ENCODE data around the gene CEP164. TPM values are rescaled to one million over a fixed set of nuclear protein-coding genes. Genes with fewer than 3 reads are reported as not detected.
"Not testable (repeated sequence)": the region's sequence is repeated elsewhere in the genome, so short reads cannot be mapped to it uniquely, and the experiment has no call there.

CEP164 gene
- total RNA-seq, 1 donor from 2014 or later = 28.6 TPM

DNA sequence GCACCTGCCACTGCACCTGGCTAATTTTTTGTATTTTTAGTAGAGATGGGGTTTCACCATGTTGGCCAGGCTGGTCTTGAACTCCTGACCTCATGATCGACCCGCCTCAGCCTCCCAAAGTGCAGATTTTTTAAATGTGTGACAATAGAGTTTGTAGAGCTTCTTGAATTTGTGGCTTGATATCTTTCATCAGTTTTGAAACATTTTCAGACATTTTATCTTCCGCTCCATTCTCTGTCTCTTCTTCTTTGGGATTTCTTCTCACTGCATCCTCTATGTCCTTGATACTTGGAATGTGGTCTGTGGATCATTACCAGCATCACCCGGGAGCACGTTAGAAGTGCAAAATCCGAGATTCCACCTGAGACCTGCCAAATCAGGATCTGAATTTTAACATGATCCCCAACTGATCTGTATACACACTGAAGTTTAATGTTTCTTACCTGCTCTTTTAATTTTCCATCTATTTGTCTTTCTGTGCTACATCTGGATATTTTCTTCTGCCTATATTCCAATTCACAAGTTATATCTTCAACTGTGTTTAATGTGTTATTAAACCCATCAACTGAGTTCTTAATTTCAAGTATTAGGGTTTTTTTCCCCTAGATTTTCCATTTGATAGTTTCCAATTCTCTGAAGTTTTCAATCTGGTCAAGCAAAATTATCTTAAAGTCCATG is 126.4 kb downstream of the CEP164 start:
- no peaks in the 10 kb centered on the region for H3K9me3 Mint-ChIP-seq (ENCODE audit: unreplicated experiment)

DNA sequence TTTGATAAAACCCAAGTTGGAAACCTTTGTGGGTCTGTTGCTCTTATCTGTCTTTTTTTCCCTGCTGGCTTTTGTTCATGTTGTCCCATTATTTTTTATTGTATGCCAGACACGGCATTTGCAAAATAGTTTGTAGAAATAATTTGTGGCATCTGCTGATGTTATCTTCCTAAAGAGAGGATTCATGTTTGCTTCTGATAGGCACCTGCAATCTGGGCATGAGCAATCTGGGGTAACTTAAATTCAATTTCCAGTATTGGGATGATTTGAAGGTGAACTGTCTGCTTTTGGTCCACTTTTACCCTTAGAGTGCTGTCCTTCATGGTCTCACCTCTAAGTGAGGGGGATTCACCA is 126.9 kb downstream of the CEP164 start:
- H3K9me3 Mint-ChIP-seq (ENCODE audit: unreplicated experiment) = no peaks in the 10 kb centered on the region
- H3K27me3 Mint-ChIP-seq (ENCODE audit: unreplicated experiment) = peaks cover 3% of the 10 kb centered on the region
- H3K36me3 Mint-ChIP-seq (ENCODE audit: low read depth, unreplicated experiment) = no peaks in the 10 kb centered on the region
- DNase-seq (ENCODE audit: low spot score) = no peak
- no peak for TF ChIP-seq CTCF (IDR thresholded peaks at IDR 0.05; ENCODE audit: unreplicated experiment)
- no peaks in the 10 kb centered on the region for H3K4me1 Mint-ChIP-seq (ENCODE audit: unreplicated experiment)
- no peak overlapping the region for H3K4me3 Mint-ChIP-seq (ENCODE audit: unreplicated experiment)
- no peak overlapping the region for H3K27ac Mint-ChIP-seq (ENCODE audit: unreplicated experiment)

More for the DNA sequence above, 126.4 kb downstream of the CEP164 start:
- Mint-ChIP-seq H3K27me3 (ENCODE audit: unreplicated experiment) (peaks cover 3% of the 10 kb centered on the region), H3K36me3 (ENCODE audit: low read depth, unreplicated experiment) (no peaks in the 10 kb centered on the region), H3K4me3 (ENCODE audit: unreplicated experiment) (no peak overlapping the region), H3K27ac (ENCODE audit: unreplicated experiment) (no peak overlapping the region), H3K4me1 (ENCODE audit: unreplicated experiment) (no peaks in the 10 kb centered on the region)
- TF ChIP-seq CTCF (IDR thresholded peaks at IDR 0.05; ENCODE audit: unreplicated experiment) = no peak
- no peak for DNase-seq (ENCODE audit: low spot score)

- H3K4me1 Mint-ChIP-seq (ENCODE audit: unreplicated experiment) = no peaks in the 10 kb centered on the region
- peaks cover 9% of the 10 kb centered on the region for H3K27me3 Mint-ChIP-seq (ENCODE audit: unreplicated experiment)
- H3K9me3 Mint-ChIP-seq (ENCODE audit: unreplicated experiment) = no peaks in the 10 kb centered on the region
- no peak overlapping the region for H3K4me3 Mint-ChIP-seq (ENCODE audit: unreplicated experiment)
- no peak overlapping the region for H3K27ac Mint-ChIP-seq (ENCODE audit: unreplicated experiment)
- H3K36me3 Mint-ChIP-seq (ENCODE audit: low read depth, unreplicated experiment) = no peaks in the 10 kb centered on the region
- no peak for DNase-seq (ENCODE audit: low spot score)
- no peak for TF ChIP-seq CTCF (IDR thresholded peaks at IDR 0.05; ENCODE audit: unreplicated experiment)
Observed at GRCh38 chr11:117456027-117456720, 128.5 kb downstream of the CEP164 start.

- not testable (repeated sequence) for H3K36me3 Mint-ChIP-seq (ENCODE audit: low read depth, unreplicated experiment); DNase-seq (ENCODE audit: low spot score); H3K4me3 Mint-ChIP-seq (ENCODE audit: unreplicated experiment); H3K27ac Mint-ChIP-seq (ENCODE audit: unreplicated experiment); H3K9me3 Mint-ChIP-seq (ENCODE audit: unreplicated experiment); H3K4me1 Mint-ChIP-seq (ENCODE audit: unreplicated experiment)
- H3K27me3 Mint-ChIP-seq (ENCODE audit: unreplicated experiment) = peaks cover 11% of the 10 kb centered on the region
Observed at GRCh38 chr11:117456721-117457029, 129.0 kb downstream of the CEP164 start.

DNA sequence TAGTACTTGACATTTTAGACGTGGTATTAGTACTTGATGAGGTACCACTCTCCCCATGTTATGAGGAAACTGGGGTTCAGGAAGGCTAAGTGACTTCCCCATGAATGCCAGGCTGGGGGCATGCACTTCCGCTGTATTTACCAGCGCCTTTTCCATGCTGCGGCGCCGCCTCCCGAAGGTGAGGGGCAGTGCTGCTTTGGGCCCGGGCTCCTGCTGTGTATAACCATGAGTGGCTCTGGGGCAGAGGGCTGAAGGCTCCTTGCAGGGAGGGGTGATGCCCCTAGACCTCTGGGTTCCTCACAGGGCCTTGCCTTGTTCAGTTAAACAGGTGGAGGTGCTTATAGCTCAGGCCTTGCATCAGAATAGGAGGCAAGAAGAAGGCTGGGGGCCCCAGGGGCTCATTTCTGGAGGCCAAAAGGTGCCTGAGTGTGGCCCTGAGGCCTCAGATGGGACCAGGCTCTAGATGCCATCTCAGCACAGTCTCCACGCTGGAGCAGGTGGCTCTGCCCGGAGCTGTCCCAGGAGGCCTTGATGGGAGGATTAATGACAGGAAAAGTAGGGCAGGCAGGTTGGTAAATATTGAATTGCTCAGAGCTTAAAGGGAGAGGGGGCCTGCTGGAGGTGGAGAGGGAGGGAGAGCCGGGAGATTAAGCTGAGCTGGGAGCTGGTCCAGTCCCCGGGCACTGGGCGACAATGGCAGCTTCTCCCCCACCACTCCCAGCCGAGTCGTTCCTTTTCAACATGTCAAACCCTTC is 129.6 kb downstream of the CEP164 start:
- no peak for TF ChIP-seq CTCF (IDR thresholded peaks at IDR 0.05; ENCODE audit: unreplicated experiment)
- DNase-seq (ENCODE audit: low spot score) = no peak
- Mint-ChIP-seq H3K9me3 (ENCODE audit: unreplicated experiment) (no peaks in the 10 kb centered on the region), H3K27ac (ENCODE audit: unreplicated experiment) (no peak overlapping the region), H3K4me3 (ENCODE audit: unreplicated experiment) (no peak overlapping the region), H3K27me3 (ENCODE audit: unreplicated experiment) (peaks cover 11% of the 10 kb centered on the region), H3K4me1 (ENCODE audit: unreplicated experiment) (no peaks in the 10 kb centered on the region), H3K36me3 (ENCODE audit: low read depth, unreplicated experiment) (no peaks in the 10 kb centered on the region)
